IgD-negative memory B cell (primary cell): ENCODE measurements around the gene SETD1B. TPM values are rescaled to one million over a fixed set of nuclear protein-coding genes. Genes with fewer than 3 reads are reported as not detected.

Source experiments
- H3K27ac Mint-ChIP-seq, 3 donors: one replicate each; pipeline ENCODE4 v1.8.0; 2020 to 2022; ENCODE audit warnings: mild to moderate bottlenecking in 3 of 3, mixed read lengths in 3 of 3, moderate library complexity in 1 of 3
- H3K27me3 Mint-ChIP-seq: one replicate; pipeline ENCODE4 v1.8.0; 2021; ENCODE audit warnings: mixed read lengths
- H3K36me3 Mint-ChIP-seq: one replicate; pipeline ENCODE4 v1.8.0; 2020; ENCODE audit warnings: mild to moderate bottlenecking, mixed read lengths
- H3K4me1 Mint-ChIP-seq, 3 donors: one replicate each; pipeline ENCODE4 v1.8.0; 2020 to 2022; ENCODE audit warnings: mixed read lengths in 3 of 3, mild to moderate bottlenecking in 1 of 3
- H3K4me3 Mint-ChIP-seq, 4 donors: one replicate each; pipeline ENCODE4 v1.8.0; 2020 to 2022; ENCODE audit warnings: mild to moderate bottlenecking in 4 of 4, mixed read lengths in 4 of 4, moderate library complexity in 3 of 4
- H3K9me3 Mint-ChIP-seq, 3 donors: one replicate each; pipeline ENCODE4 v1.8.0; 2020 to 2021; ENCODE audit warnings: mixed read lengths in 3 of 3, mild to moderate bottlenecking in 1 of 3
- polyA plus RNA-seq: library from polyadenylated mRNA; unstranded; fragments of 300-500 nt; fragmentation: Illumina TruSeq; gene quantifications from one replicate; pipeline ENCODE4 v1.2.3, GENCODE V29; 2021

SETD1B gene
- polyA plus RNA-seq, 1 donor from 2014 or later: 2.3 TPM

- peak overlapping the region in 3 of 4 donors; percentile 86 to 94 (median 89) for H3K4me3 Mint-ChIP-seq
- peaks cover 2% of the 10 kb centered on the region for H3K36me3 Mint-ChIP-seq
- no peaks in the 10 kb centered on the region for H3K9me3 Mint-ChIP-seq
- H3K4me1 Mint-ChIP-seq: peaks cover 22 to 27% (median 26%) of the 10 kb centered on the region in 3 donors
- H3K27ac Mint-ChIP-seq: peak overlapping the region; percentile 63 to 92 (median 88)
- no peaks in the 10 kb centered on the region for H3K27me3 Mint-ChIP-seq
Observed at GRCh38 chr12:121797937-121798786, 5.6 kb upstream of the SETD1B start.

DNA sequence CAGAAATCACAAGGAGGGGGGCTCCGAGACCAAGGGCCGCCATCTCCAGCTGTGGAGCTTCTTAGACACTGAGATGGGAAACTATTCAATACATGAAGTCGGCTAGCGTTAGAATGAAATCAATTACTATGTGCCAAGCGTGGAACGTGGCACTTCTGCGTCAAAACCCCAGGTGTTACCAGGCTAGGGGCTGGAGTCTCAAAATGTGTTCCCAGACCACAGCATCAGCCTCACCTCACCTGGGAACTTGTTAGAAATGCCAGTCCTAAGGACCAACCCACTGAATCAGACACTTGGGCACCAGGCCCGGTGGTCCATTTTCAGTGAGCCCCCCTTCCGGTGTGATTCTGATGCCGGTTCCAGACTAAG is 5.0 kb upstream of the SETD1B start:
- H3K27ac Mint-ChIP-seq: peak overlapping the region; percentile 80 to 92 (median 88)
- H3K4me1 Mint-ChIP-seq: peaks cover 23 to 28% (median 26%) of the 10 kb centered on the region in 3 donors
- H3K4me3 Mint-ChIP-seq: peak overlapping the region; percentile 83 to 94 (median 88)
- H3K27me3 Mint-ChIP-seq: no peaks in the 10 kb centered on the region
- peaks cover 2% of the 10 kb centered on the region for H3K36me3 Mint-ChIP-seq
- H3K9me3 Mint-ChIP-seq: no peaks in the 10 kb centered on the region

GRCh38 chr12:121799156-121799841 is 4.5 kb upstream of the SETD1B start:
- H3K9me3 Mint-ChIP-seq: no peaks in the 10 kb centered on the region
- peaks cover 22 to 26% (median 25%) of the 10 kb centered on the region in 3 donors for H3K4me1 Mint-ChIP-seq
- peaks cover 2% of the 10 kb centered on the region for H3K36me3 Mint-ChIP-seq
- H3K27ac Mint-ChIP-seq: peak overlapping the region; percentile 86 to 92 (median 88)
- peak overlapping the region; percentile 83 to 94 (median 88) for H3K4me3 Mint-ChIP-seq
- no peaks in the 10 kb centered on the region for H3K27me3 Mint-ChIP-seq

DNA sequence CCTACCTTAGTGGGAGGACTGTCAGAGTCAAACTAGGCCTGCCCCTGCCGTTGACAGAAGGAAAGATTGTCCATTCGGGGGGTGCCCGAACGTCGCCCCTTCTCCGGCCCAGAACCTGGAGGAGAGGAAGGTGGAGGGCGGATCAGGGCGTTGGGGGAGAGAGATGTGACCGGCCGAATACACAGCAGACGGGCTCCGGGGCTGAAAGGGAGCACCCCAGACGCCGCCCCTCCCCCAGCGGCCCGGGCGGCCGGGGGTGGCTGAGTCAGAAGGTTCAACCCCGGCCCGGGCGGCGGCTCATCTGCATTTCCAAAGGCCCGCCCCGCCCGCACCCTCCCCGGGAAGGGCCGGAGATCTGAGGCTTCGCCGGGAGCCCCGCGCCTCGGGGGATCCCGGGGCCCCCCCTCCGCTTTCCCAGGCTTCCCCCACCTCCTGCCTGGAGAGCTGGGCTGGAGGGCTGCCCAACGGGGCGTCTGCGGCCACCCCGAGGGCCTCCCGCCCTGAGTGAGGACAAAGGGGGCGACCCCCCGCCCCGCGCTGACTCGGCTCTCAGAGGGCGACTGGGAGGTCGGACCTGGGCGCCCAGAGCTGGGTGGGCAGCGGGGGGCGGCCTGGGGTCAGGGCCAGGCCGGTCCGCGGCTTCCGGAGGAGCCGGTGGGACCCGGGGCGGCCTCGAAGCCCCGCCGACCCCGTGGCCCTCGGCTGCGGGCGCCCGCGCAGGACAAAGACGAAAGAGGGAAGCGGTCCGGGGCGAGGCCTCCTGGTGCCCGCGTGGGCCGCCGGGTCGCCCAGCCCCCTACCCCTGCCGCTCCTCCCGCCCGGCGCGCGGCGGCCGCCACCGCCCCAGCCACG is 3.7 kb upstream of the SETD1B start:
- H3K4me1 Mint-ChIP-seq: peaks cover 16 to 18% (median 18%) of the 10 kb centered on the region in 3 donors
- peaks cover 2% of the 10 kb centered on the region for H3K36me3 Mint-ChIP-seq
- H3K27me3 Mint-ChIP-seq: no peaks in the 10 kb centered on the region
- peak overlapping the region; percentile 83 to 94 (median 84) for H3K4me3 Mint-ChIP-seq
- peak overlapping the region; percentile 86 to 92 (median 88) for H3K27ac Mint-ChIP-seq
- no peaks in the 10 kb centered on the region for H3K9me3 Mint-ChIP-seq

- Mint-ChIP-seq H3K27me3 (no peaks in the 10 kb centered on the region), H3K9me3 (no peaks in the 10 kb centered on the region), H3K4me1 (peaks cover 15 to 20% (median 18%) of the 10 kb centered on the region in 3 donors), H3K27ac (peak overlapping the region; percentile 97 to 99 (median 98)), H3K36me3 (peaks cover 2% of the 10 kb centered on the region), H3K4me3 (peak overlapping the region; percentile 89 to 97 (median 95))
Observed at GRCh38 chr12:121800694-121801594, 2.9 kb upstream of the SETD1B start.

- H3K4me3 Mint-ChIP-seq: peak overlapping the region; percentile 89 to 97 (median 95)
- no peaks in the 10 kb centered on the region for H3K9me3 Mint-ChIP-seq
- no peaks in the 10 kb centered on the region for H3K27me3 Mint-ChIP-seq
- peak overlapping the region; percentile 97 to 99 (median 98) for H3K27ac Mint-ChIP-seq
- H3K4me1 Mint-ChIP-seq: peaks cover 17 to 25% (median 24%) of the 10 kb centered on the region in 3 donors
- H3K36me3 Mint-ChIP-seq: peaks cover 3% of the 10 kb centered on the region
Observed at GRCh38 chr12:121801595-121802484, 2.0 kb upstream of the SETD1B start.

DNA sequence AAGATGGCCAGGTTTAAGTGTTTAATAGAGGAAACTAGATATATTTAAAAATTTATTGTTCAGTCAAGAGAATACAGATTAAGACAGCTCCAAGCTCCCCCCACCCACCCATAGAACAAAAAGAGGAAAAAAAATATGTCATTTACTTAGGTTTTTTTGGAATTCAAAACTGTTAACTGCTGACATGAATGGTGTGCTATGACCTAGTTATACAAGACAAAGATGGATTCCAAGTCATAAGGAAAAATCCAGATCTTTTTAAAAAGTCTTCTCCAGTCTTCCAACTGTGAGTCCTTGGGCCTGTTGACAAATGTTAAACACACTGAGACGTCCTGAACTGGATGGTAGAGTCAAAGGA is 1.3 kb upstream of the SETD1B start:
- peaks cover 3% of the 10 kb centered on the region for H3K36me3 Mint-ChIP-seq
- H3K27ac Mint-ChIP-seq: peak overlapping the region; percentile 97 to 99 (median 98)
- peaks cover 15 to 27% (median 26%) of the 10 kb centered on the region in 3 donors for H3K4me1 Mint-ChIP-seq
- H3K27me3 Mint-ChIP-seq: no peaks in the 10 kb centered on the region
- no peaks in the 10 kb centered on the region for H3K9me3 Mint-ChIP-seq
- H3K4me3 Mint-ChIP-seq: peak overlapping the region; percentile 89 to 97 (median 95)

DNA sequence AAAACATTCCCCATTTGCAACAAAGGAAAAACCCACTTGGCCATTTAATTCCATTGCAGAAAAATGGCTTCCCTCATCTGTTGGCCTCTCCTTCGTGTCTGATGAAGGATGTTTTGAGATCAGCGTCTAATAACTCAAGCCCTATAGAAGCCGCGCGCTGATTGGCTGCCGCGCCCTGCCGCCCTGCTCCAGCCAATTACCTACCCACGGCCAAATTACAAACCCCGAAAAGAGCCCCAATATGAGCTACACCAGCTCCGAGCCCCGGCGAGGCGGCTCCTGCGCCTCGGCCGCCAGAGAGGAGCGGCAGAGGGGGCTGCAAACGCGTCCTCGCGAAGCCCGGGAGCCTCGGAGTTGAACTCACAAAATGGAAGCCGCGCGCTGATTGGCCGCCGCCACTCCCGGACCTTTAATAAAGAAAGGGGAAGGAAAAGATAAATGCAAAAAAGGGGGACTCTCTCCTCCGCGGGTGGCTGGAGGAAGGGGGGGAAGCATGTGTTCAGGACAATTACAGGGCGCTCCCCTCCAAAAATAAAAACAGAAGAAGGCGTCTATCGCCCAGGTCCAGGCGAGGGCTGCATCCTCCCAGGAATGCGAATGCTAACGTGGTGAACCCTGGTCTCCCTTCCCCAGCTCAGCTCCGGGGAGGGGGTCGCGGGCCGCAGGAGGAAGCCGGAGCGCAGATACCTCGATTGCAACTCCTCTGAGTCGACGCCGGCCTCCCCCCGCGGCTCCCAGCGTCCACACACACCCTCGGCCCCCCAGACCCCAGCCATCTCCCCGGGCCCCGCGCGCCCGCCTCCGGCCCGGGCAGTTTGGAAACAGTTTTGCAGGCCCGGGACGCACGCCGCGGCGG is 738 bp upstream of the SETD1B start:
- Mint-ChIP-seq H3K27me3 (no peaks in the 10 kb centered on the region), H3K4me3 (peak overlapping the region; percentile 89 to 97 (median 95)), H3K4me1 (peaks cover 17 to 27% (median 26%) of the 10 kb centered on the region in 3 donors), H3K27ac (peak overlapping the region; percentile 97 to 99 (median 98)), H3K36me3 (peaks cover 3% of the 10 kb centered on the region), H3K9me3 (no peaks in the 10 kb centered on the region)

- Mint-ChIP-seq H3K9me3 (no peaks in the 10 kb centered on the region), H3K4me3 (peak overlapping the region; percentile 89 to 98 (median 96)), H3K27ac (peak overlapping the region; percentile 95 to 97 (median 97)), H3K4me1 (peaks cover 16 to 18% (median 17%) of the 10 kb centered on the region in 3 donors), H3K36me3 (peaks cover 3% of the 10 kb centered on the region), H3K27me3 (no peaks in the 10 kb centered on the region)
Observed at GRCh38 chr12:121804417-121805111, 755 bp downstream of the SETD1B start.

DNA sequence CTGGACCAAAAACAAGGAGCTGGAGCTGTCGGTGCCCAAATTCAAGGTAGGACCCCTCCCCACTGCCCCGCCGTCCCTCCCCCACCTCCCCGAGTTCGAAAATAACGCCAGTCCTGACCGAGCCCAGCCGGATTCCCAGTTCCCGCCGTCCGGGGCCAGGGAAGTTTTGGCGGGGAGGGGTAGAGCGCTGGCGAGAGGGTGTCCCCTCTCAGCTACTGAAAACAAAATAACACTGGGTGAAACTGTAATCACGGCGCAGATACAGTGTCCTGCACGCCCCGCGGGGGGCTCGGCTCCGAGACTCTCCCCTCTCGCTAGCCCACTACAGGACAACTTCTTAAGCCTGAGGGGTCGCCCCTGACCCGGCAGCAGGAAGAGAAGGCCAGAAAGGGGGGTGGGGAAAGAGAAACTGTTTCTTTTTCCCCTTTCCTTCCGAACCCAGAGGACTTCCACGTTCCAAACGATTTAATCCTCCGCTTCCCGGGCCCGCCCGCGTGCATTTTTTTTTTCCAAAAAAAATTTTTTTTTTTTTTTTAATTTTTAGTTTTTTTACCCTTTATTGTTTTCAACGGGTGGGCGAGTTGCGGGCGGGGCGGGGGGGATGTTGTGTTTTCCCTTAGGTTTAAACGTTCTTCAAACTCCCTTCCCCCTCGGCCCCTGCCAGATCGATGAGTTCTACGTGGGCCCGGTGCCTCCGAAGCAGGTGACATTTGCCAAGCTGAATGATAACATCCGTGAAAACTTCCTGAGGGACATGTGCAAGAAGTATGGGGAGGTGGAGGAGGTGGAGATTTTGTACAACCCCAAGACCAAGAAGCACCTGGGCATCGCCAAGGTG is 1.6 kb downstream of the SETD1B start:
- Mint-ChIP-seq H3K36me3 (peaks cover 3% of the 10 kb centered on the region), H3K27ac (peak overlapping the region; percentile 95 to 97 (median 97)), H3K4me3 (peak overlapping the region; percentile 89 to 97 (median 95))

DNA sequence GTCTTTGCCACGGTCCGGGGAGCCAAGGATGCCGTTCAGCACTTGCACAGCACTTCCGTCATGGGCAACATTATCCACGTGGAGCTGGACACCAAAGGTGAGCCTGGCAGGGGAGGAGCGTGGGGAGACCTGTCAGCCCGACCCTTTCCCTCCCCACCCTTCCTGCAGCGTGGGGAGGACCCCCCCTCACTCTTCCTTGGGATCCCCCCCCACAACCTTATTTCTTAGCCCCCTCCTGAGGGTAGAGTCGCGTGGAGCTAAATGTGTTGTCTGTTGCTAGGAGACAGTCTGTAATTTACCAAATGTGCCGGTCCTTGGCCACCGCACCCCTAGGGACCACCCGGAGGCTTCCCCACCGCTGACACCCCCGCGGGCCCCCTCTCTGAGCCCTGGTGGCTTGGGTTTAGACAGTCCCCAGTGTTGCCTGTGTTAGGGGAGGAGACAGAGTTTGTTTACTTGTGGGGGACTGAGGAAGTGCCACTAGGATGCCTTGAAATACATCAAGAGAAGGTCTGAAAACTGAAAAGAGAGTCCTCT is 2.3 kb downstream of the SETD1B start:
- no peaks in the 10 kb centered on the region for H3K27me3 Mint-ChIP-seq
- no peaks in the 10 kb centered on the region for H3K9me3 Mint-ChIP-seq
- H3K4me3 Mint-ChIP-seq: peak overlapping the region; percentile 89 to 97 (median 95)
- peaks cover 22 to 26% (median 23%) of the 10 kb centered on the region in 3 donors for H3K4me1 Mint-ChIP-seq
- H3K27ac Mint-ChIP-seq: peak overlapping the region; percentile 95 to 97 (median 97)
- peaks cover 3% of the 10 kb centered on the region for H3K36me3 Mint-ChIP-seq

More for the DNA sequence above, 1.6 kb downstream of the SETD1B start:
- Mint-ChIP-seq H3K4me1 (peaks cover 17 to 20% (median 18%) of the 10 kb centered on the region in 3 donors), H3K27me3 (no peaks in the 10 kb centered on the region), H3K9me3 (no peaks in the 10 kb centered on the region)
